Cardiac muscle cell (in vitro differentiated cells and primary cell): ENCODE data around the gene ZC3HAV1. TPM values are rescaled to one million over a fixed set of nuclear protein-coding genes. Genes with fewer than 3 reads are reported as not detected.

Source experiments
- DNase-seq, 2 donors: peaks; one replicate each; pipeline versions ENCODE4 v3.0.0 to v3.0.0-alpha.2; 2010 to 2017; ENCODE audit warnings: low read depth in 1 of 2, low spot score in 1 of 2
- H3K27ac ChIP-seq: fragments of 200-600 bp; sonication (generic); 2 replicates; pipeline ENCODE4 v1.5.1; 2016
- H3K27me3 ChIP-seq: fragments of 200-600 bp; sonication (generic); 2 replicates; pipeline ENCODE4 v1.6.0; 2016; ENCODE audit warnings: control low read depth
- H3K36me3 ChIP-seq: fragments of 200-600 bp; sonication (generic); 2 replicates; pipeline ENCODE4 v1.5.1; 2016; ENCODE audit warnings: control low read depth
- H3K4me1 ChIP-seq: fragments of 200-600 bp; sonication (generic); 2 replicates; pipeline ENCODE4 v1.8.1; 2017; ENCODE audit warnings: low read depth, mild to moderate bottlenecking, mixed run types
- H3K4me3 ChIP-seq: fragments of 200-600 bp; sonication (generic); 2 replicates; pipeline ENCODE4 v1.5.1; 2016; ENCODE audit warnings: mild to moderate bottlenecking
- H3K9me3 ChIP-seq: fragments of 200-600 bp; sonication (generic); 2 replicates; pipeline ENCODE4 v1.5.1; 2017; ENCODE audit warnings: low read depth, mild to moderate bottlenecking, control low read depth
- polyA plus RNA-seq: library from polyadenylated mRNA; unstranded; fragments of >200 nt; fragmentation: Nextera tagmentation; extraction: Ambion mirVana; gene quantifications from 2 replicates; pipeline ENCODE4 v1.2.1, GENCODE V29; 2016
- total RNA-seq: library from RNA; depleted of rRNA; stranded (reverse); fragments of >200 nt; gene quantifications from 2 replicates; pipeline ENCODE4 v1.2.3, GENCODE V29; 2016
- TF ChIP-seq, protein P1 (sequence below): IDR thresholded peaks from 2 replicates; pipeline ENCODE4 v1.5.1; 2012; ENCODE audit warnings: low read depth, mild to moderate bottlenecking, low read length

The ZC3HAV1 gene
- total and polyA plus RNA-seq, 2 experiments from 2014 or later = 13.8 to 18.6 TPM

DNA sequence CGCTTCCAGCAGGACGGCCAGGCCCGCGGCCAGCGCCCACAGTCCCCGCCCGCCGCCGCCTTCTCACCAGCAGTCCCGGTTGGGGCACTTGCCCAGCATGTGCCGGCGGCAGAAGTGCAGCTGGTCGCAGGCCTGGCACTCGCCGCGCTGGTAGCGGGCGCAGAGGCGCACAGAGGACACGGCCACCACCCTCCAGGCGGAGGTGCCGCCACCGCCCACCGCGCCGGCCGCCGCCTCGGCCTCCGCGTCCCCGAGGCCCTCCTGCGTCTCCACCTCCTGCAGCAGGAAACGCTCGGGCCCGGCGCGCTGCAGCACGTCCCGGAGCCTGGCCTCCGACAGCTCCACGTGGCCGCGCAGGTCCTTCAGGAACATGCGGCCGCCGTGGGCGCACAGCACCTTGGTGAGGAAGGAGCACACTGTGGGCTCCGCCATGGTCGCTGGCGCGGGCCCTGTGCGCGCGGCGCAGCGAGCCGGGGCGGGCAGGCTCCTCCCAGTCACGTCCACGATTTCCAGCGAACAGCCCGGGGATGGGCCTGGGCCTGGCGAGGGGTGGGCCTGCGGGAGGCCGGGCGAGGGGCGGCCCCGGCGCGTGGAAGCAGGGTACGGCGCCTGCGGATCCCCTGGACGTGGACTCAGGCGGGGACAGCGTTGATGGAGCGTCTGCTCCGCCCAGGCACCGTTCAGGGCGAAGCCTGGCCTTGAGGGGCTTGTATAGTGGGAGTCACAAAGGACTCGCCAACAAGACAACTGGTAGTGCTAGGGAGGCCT is 73.8 kb downstream of the ZC3HAV1 start, which contains the start of gene ZC3HAV1L:
TSS of gene ZC3HAV1L (minus strand) at position 457 of the 768 bp plus-strand sequence. CDS start at position 432, 25 bp downstream.
- peak within 1 kb of the TSS; percentile 27 for H3K4me3 ChIP-seq
- TF ChIP-seq, protein P1, sequence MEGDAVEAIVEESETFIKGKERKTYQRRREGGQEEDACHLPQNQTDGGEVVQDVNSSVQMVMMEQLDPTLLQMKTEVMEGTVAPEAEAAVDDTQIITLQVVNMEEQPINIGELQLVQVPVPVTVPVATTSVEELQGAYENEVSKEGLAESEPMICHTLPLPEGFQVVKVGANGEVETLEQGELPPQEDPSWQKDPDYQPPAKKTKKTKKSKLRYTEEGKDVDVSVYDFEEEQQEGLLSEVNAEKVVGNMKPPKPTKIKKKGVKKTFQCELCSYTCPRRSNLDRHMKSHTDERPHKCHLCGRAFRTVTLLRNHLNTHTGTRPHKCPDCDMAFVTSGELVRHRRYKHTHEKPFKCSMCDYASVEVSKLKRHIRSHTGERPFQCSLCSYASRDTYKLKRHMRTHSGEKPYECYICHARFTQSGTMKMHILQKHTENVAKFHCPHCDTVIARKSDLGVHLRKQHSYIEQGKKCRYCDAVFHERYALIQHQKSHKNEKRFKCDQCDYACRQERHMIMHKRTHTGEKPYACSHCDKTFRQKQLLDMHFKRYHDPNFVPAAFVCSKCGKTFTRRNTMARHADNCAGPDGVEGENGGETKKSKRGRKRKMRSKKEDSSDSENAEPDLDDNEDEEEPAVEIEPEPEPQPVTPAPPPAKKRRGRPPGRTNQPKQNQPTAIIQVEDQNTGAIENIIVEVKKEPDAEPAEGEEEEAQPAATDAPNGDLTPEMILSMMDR = no peak
- DNase-seq = peak; percentile 37 to 81

DNA sequence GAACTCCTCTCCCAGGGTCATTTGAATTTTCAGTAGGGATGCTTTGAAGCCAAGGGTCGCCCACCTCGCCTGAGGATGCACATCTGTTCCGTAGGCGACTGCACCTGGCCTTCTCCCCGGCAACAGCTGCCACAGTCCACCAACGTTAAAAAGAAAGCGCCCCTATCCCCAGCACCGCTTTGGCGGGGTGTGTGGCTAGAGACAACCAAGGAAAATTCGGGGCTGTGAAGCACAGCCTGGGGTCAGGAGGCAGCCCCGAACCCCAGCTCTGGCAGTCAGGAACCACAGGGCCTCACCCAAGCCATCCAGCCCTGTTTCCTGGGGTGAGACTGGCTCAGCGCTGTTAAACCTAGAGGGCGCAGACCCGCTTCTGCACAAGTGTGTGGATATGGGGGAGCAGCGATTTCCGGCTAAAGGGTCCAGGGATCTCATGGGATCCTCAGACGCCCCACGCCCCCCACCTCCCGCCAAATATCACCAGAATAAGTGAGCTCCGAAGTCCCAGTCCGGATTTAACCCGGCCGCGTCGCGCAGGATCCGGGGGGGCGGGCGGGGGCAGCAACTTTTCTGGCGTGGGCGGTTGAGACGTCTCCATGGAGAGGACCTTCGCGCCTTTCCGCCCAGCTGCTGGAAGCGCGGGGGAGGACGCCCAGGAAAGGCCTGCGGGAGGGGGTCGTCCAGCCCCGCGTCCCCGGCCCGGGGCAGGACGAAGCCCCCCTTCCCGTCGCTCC is 74.5 kb downstream of the ZC3HAV1 start:
- H3K27ac ChIP-seq = no peak overlapping the region
- DNase-seq = peak in 1 of 2 donors; percentile 39

More for the DNA sequence above, 73.8 kb downstream of the ZC3HAV1 start, which contains the start of gene ZC3HAV1L:
- peaks cover 21% of the 10 kb centered on the region for H3K27me3 ChIP-seq
- H3K36me3 ChIP-seq = no peaks in the 10 kb centered on the region
- H3K4me1 ChIP-seq = no peaks in the 10 kb centered on the region
- H3K9me3 ChIP-seq = no peaks in the 10 kb centered on the region
- no peak within 1 kb of the TSS for H3K27ac ChIP-seq

DNA sequence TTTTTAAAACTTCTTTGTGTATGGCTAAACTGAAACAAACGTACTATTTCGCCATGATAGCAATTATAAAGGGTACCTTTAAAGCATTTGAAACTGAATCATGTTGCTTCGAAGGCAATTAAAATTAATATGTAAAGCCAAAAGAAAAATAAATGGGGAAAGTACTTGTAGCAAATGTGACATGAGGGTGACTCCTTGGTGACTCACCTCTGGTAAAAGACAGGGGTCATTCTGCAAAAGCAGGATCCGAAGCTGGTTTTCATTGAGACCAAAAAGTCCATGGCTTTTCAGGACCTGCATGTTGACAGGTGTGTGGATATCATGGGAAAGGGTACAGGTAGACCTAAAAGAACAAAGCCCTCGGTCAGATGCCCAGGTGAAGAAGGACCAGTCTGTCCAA is 75.2 kb downstream of the ZC3HAV1 start:
- Histone ChIP-seq H3K27ac (no peak overlapping the region), H3K9me3 (no peaks in the 10 kb centered on the region), H3K4me1 (no peaks in the 10 kb centered on the region), H3K4me3 (no peak overlapping the region), H3K36me3 (no peaks in the 10 kb centered on the region), H3K27me3 (peaks cover 21% of the 10 kb centered on the region)
- no peak for DNase-seq
- TF ChIP-seq, protein P1 = no peak

More for the DNA sequence above, 74.5 kb downstream of the ZC3HAV1 start:
- H3K4me3 ChIP-seq = peak overlapping the region; percentile 27
- H3K36me3 ChIP-seq = no peaks in the 10 kb centered on the region
- TF ChIP-seq, protein P1 = peak; percentile 5
- no peaks in the 10 kb centered on the region for H3K4me1 ChIP-seq
- H3K27me3 ChIP-seq = peaks cover 21% of the 10 kb centered on the region
- H3K9me3 ChIP-seq = no peaks in the 10 kb centered on the region

DNA sequence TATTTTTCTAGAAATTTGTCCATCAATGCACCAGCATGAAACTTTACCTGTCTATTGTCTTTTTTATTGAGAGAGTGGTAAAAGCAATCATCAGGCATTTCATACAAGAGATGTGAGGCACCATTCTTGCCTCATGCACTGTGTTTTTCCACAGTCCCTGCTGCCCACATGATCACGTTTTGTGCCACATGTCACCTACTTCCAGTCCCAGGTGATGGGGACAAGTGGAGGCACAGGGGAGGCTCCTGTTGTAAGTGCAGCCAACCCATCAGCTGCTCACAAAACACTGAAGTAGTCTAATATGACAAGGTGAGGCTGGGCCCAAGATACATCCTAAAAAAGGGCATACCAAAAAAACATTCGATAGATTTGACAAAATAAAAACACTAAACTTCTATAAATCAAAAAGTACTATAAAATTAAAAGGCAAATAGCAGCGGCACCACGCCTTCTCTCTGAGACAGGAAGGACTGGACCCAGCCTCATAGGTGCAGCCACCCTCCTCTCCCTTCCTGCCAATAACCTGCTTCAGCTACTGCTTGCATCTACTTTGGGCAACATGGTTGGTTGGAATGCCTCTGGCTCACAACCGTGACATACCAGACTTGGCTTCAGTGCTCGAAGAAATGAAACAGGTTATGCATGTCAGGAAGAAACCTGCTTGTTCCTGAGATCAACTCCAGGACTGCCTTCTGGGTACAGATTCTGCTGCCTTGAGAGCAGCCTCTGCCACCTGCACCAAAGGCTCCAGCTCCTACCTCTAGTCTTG is 76.0 kb downstream of the ZC3HAV1 start:
- DNase-seq = no peak
- Histone ChIP-seq H3K27me3 (peaks cover 21% of the 10 kb centered on the region), H3K9me3 (no peaks in the 10 kb centered on the region), H3K36me3 (no peaks in the 10 kb centered on the region), H3K27ac (no peak overlapping the region), H3K4me1 (no peaks in the 10 kb centered on the region), H3K4me3 (no peak overlapping the region)
- TF ChIP-seq, protein P1 = no peak

DNA sequence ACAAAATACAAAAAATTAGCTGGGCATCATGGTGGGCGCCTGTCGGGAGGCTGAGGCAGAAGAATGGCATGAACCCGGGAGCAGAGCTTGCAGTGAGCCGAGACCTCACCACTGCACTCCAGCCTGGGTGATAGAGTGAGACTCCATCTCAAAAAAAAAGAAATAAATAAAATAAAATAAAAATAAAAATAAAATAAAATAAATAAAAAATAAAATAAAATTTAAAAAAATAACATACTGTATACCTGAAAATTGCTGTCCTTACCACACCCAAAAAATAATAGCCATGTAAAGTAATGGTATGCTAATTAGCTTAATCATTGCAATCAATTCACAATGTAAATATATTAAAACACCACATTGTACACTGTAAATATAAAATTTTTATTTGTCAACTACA is 77.0 kb downstream of the ZC3HAV1 start:
- TF ChIP-seq, protein P1 = no peak
- Histone ChIP-seq H3K36me3 (no peaks in the 10 kb centered on the region), H3K4me3 (no peak overlapping the region)

More for the DNA sequence above, 77.0 kb downstream of the ZC3HAV1 start:
- Histone ChIP-seq H3K27ac (no peak overlapping the region), H3K9me3 (no peaks in the 10 kb centered on the region), H3K4me1 (no peaks in the 10 kb centered on the region), H3K27me3 (peaks cover 18% of the 10 kb centered on the region)
- DNase-seq = no peak
